Ovary (tissue), 9 donors: ENCODE results near the gene HDAC5. TPM values are rescaled to one million over a fixed set of nuclear protein-coding genes. Genes with fewer than 3 reads are reported as not detected.

ENCODE experiments used
- DNase-seq, 5 donors: peaks; one replicate each; pipeline ENCODE4 v3.0.0-alpha.2; 2019 to 2020
- H3K27ac ChIP-seq, 2 donors: fragments of 200-600 bp; one replicate each; pipeline versions ENCODE4 v1.5.1 to v1.8.0; 2019 to 2022
- H3K27me3 ChIP-seq: fragments of 200-600 bp; one replicate; pipeline ENCODE4 v1.8.0; 2022
- H3K36me3 ChIP-seq: fragments of 200-600 bp; sonication (generic); one replicate; pipeline ENCODE4 v1.5.1; 2019
- H3K4me1 ChIP-seq: one replicate; pipeline ENCODE4 v1.8.1; 2013; ENCODE audit warnings: mild to moderate bottlenecking, moderate library complexity; ENCODE audit not compliant: insufficient read depth
- H3K4me3 ChIP-seq: fragments of 200-600 bp; sonication (generic); one replicate; pipeline ENCODE4 v1.5.1; 2017
- H3K9me3 ChIP-seq, 2 donors: fragments of 200-600 bp in 1 of 2; sonication (generic) in 1 of 2; one replicate each; pipeline versions ENCODE4 v1.5.1 to v1.8.1; 2013 to 2019; ENCODE audit warnings: mild to moderate bottlenecking in 1 of 2, moderate library complexity in 1 of 2
- EP300 ChIP-seq: sonication (generic); formaldehyde crosslinking; IDR thresholded peaks from one replicate; pipeline ENCODE4 v1.6.1; 2017; ENCODE audit warnings: antibody characterized with exemption
- POLR2A ChIP-seq: fragments of 450-650 bp; IDR thresholded peaks from one replicate; pipeline ENCODE4 v1.6.1; 2017; ENCODE audit warnings: antibody characterized with exemption, mild to moderate bottlenecking, moderate library complexity
- WGBS, 3 donors: extraction: QIAGEN DNeasy Blood & Tissue Kit in 1 of 3; methylation state at CpG; one replicate each; pipeline versions ENCODE4 v1.1.5 to v1.1.7; 2013 to 2017; 5-methylcytosine and 5-hydroxymethylcytosine counted together
- intact Hi-C, 4 donors: fragments of 100-400 bp; cut with DNase I; formaldehyde crosslinking; loops; one replicate each; pipeline versions ENCODE4 v1.11.0 to v1.15.1; 2022 to 2023
- polyA plus RNA-seq, 2 donors: library from polyadenylated mRNA; stranded (reverse); fragments of 200-250 nt in 1 of 2; fragments of 350-450 nt in 1 of 2; fragmentation: Illumina TruSeq in 1 of 2; extraction: RNeasy Lipid Tissue Mini Kit (QIAGEN cat#74804) in 1 of 2; gene quantifications; one replicate each; pipeline ENCODE4 v1.2.3, GENCODE V29; 2013 to 2014
- total RNA-seq, 7 donors: library from RNA; depleted of rRNA in 2 of 7; stranded (reverse); fragments of >200 nt in 2 of 7; fragmentation: NEBNext Ultra II Directional in 3 of 7; extraction: Animal tissue kit (Norgen Biotek cat#: 25700) in 3 of 7; gene quantifications; one replicate each; pipeline versions ENCODE4 v1.1.0 to v1.2.4, GENCODE V29; 2016 to 2023
- TF ChIP-seq, protein P1 (sequence below), 3 donors: fragments of 450-650 bp in 2 of 3; fragments of 200-600 bp in 1 of 3; IDR thresholded peaks; one replicate each; pipeline versions ENCODE4 v1.5.1 to v1.8.0; 2016 to 2022; ENCODE audit warnings: antibody characterized with exemption in 3 of 3, mild to moderate bottlenecking in 1 of 3
- donor health status: DM: no; HTN: no; CAD: no; lungs with moderate emphysema.
- donor health status: DM: no; HTN: no; CAD: no.
- donor health status: Bipolar disorder and iron deficiency.
- donor health status: DM: yes; HTN: yes; CAD: no.
- donor health status: DM: no; HTN: no; CAD: no.
- donor health status: DM: yes; HTN: yes; CAD: no.

Gene HDAC5
- total and polyA plus RNA-seq, 9 donors: 11.4 to 97.6 (median 67.2) TPM

DNA sequence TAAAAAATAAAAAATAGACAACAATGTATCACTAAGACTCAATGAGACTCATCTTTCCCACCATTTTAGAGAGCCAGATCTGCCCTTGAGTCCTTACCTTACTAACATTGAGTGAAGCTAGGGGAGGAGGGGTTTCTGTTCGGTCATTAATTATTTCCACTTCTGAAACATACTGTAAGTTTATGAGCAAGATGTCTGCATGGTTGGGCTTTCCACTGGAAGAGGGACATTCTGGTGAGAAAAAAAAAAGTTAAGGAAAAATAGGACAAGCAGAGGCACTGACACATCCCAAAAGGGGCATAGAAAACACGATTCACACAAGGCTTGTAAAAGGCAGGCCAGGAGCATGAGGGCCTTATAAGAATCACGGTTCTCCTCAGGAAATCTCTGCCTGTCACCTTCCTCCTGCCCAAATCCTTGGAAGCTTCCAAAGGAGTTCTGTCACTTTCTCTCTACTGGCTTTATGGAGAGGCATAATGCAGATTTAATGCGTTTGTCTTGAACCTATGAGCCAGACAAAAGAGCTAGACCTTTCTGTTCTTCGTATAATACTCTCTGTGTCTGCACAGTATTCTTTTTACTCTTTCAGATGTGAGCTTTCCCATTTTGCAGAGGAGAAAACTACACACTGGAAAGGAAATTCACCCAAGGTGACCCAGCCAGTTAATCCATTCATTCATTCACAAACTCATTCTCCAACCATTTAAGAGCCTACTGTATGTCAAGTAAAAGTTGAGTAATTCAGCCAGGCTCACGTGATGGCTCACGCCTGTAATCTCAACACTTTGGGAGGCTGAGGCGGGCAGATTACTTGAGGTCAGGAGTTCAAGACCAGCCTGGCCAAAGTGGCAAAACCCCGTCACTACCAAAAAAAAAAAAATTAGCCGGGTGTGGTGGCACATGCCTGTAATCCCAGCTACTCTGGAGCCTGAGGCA is 59.5 kb downstream of the HDAC5 start:
- no peak overlapping the region for H3K4me3 ChIP-seq
- H3K27ac ChIP-seq: no peak overlapping the region
- intact Hi-C loops: loop anchor here in 1 of 4 donors (10.0 kb wide), 1 partner anchor 261 kb away; the partner anchor contains the start of gene SLC25A39
- DNase-seq: no peak
- TF ChIP-seq EP300 (no peak), POLR2A (no peak)
- peaks cover 3% of the 10 kb centered on the region for H3K4me1 ChIP-seq
- no peaks in the 10 kb centered on the region for H3K27me3 ChIP-seq
- no peaks in the 10 kb centered on the region for H3K36me3 ChIP-seq
- no peaks in the 10 kb centered on the region for H3K9me3 ChIP-seq
- WGBS, 3 donors: 64 to 67% (median 65%) methylated on average over 10 of the region's 10 CpGs

DNA sequence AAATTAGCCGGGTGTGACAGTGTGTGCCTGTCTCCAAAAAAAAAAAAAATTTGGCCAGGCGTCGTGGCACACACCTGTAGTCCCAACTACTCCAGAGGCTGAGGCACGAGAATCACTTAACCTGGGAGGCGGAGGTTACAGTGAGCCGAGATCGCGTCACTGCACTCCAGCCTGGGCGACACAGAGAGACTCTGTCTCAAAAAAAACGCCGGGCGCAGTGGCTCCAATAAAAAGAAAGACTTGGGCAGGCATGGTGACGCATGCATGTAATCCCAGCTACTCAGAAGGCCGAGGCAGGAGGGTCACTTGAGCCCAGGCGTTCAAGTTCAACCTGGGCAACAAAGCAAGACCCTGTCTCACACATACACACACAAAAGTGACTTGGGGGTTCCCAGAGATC is 60.6 kb downstream of the HDAC5 start:
- no peak overlapping the region for H3K27ac ChIP-seq
- no peak for DNase-seq
- no peaks in the 10 kb centered on the region for H3K36me3 ChIP-seq
- no peaks in the 10 kb centered on the region for H3K9me3 ChIP-seq
- peaks cover 3% of the 10 kb centered on the region for H3K4me1 ChIP-seq
- no peak overlapping the region for H3K4me3 ChIP-seq
- WGBS, 3 donors: 90 to 92% (median 91%) methylated on average over 15 of the region's 15 CpGs
- TF ChIP-seq, protein P1, sequence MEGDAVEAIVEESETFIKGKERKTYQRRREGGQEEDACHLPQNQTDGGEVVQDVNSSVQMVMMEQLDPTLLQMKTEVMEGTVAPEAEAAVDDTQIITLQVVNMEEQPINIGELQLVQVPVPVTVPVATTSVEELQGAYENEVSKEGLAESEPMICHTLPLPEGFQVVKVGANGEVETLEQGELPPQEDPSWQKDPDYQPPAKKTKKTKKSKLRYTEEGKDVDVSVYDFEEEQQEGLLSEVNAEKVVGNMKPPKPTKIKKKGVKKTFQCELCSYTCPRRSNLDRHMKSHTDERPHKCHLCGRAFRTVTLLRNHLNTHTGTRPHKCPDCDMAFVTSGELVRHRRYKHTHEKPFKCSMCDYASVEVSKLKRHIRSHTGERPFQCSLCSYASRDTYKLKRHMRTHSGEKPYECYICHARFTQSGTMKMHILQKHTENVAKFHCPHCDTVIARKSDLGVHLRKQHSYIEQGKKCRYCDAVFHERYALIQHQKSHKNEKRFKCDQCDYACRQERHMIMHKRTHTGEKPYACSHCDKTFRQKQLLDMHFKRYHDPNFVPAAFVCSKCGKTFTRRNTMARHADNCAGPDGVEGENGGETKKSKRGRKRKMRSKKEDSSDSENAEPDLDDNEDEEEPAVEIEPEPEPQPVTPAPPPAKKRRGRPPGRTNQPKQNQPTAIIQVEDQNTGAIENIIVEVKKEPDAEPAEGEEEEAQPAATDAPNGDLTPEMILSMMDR (IDR thresholded peaks at IDR 0.05): no peak
- TF ChIP-seq EP300 (no peak), POLR2A (no peak)
- H3K27me3 ChIP-seq: no peaks in the 10 kb centered on the region
- intact Hi-C loops: loop anchor here in 1 of 4 donors (10.0 kb wide), 1 partner anchor 262 kb away; the partner anchor contains the start of gene SLC25A39

DNA sequence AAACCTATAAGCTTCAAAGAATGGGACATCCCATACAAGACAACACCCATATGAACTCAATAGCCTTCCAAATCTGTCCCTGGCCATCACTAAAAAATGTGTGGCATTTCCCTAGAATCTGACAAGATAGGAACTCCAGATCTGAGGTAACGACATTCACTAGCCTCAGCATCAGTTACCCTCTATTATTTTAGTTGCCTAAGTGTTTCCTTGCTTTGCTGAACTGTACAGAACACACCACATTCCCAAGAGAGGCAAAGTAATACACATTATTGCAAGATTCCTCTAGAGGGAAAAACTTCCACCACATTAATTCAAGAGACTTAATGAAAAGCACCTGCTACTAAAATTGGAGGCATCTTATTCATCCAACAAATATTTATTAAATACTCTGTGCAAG is 62.0 kb downstream of the HDAC5 start:
- no peak for TF ChIP-seq EP300
- TF ChIP-seq, protein P1 (IDR thresholded peaks at IDR 0.05): no peak
- no peak for TF ChIP-seq POLR2A
- H3K27ac ChIP-seq: no peak overlapping the region
- no peaks in the 10 kb centered on the region for H3K9me3 ChIP-seq
- no peak overlapping the region for H3K4me3 ChIP-seq
- H3K36me3 ChIP-seq: no peaks in the 10 kb centered on the region
- WGBS, 3 donors: 70 to 74% (median 74%) methylated on average over 1 of the region's 1 CpG
- no peaks in the 10 kb centered on the region for H3K27me3 ChIP-seq
- intact Hi-C loops: loop anchor here in 1 of 4 donors (10.0 kb wide), 1 partner anchor 263 kb away; the partner anchor contains the start of gene SLC25A39
- no peak for DNase-seq
- H3K4me1 ChIP-seq: no peaks in the 10 kb centered on the region

DNA sequence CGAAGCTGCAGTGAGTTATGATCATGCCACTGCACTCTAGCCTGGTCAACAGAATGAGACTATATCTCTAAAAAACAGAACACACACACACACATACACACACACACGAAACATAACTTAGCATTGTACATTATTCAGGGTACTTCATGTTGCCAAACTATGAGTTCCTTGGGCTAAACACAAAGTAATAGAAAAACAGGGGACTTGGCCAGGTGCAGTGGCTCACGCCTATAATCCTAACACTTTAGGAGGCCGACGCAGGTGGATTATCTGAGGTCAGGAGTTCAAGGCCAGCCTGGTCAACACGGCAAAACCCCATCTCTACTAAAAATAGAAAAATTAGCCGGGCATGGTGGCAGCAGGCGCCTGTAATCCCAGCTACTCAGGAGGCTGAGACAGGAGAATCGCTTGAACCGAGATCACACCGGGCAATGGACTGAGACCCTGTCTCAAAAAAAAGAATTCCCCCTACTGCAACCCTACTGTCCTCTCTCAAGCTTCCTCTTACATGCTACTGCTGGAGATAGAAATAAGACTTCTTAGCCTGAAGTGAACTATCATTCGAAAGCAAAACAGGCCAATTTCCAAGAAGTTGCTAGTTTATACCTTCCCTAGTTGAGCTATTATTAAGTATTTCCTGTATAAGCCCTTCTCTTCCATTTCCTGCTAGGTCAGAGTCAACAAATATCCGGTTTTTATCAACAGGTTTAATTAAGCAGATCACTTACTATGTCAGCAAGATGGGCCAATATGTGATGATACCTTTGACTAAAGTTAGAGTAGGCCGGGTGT is 64.1 kb downstream of the HDAC5 start:
- Histone ChIP-seq H3K4me3 (no peak overlapping the region), H3K27me3 (no peaks in the 10 kb centered on the region), H3K9me3 (no peaks in the 10 kb centered on the region), H3K27ac (no peak overlapping the region), H3K4me1 (no peaks in the 10 kb centered on the region), H3K36me3 (no peaks in the 10 kb centered on the region)
- no peak for TF ChIP-seq EP300
- TF ChIP-seq, protein P1 (IDR thresholded peaks at IDR 0.05): no peak
- intact Hi-C loops: no loop called here
- WGBS, 3 donors: 64 to 78% (median 65%) methylated on average over 14 of the region's 14 CpGs
- DNase-seq: no peak
